Measurements from ENCODE around the gene HEMGN. TPM values are rescaled to one million over a fixed set of nuclear protein-coding genes. Genes with fewer than 3 reads are reported as not detected.

The HEMGN gene
- total RNA-seq, 3 donors from 2014 or later (not counting 1 experiment from before 2014, with no cell fraction given) = 0.47 to 0.75 (median 0.75) TPM

GRCh38 chr9:97944612-97945011, 6.6 kb upstream of the HEMGN start:
- DNase-seq (no peak), ATAC-seq (no peak)
- H3K27ac Mint-ChIP-seq = no peak overlapping the region
- intact Hi-C loops (cut with micrococcal nuclease) = no loop called here
- no peaks in the 10 kb centered on the region for H3K36me3 Mint-ChIP-seq
- H3K4me3 Mint-ChIP-seq = no peak overlapping the region
- TF ChIP-seq, protein P1, sequence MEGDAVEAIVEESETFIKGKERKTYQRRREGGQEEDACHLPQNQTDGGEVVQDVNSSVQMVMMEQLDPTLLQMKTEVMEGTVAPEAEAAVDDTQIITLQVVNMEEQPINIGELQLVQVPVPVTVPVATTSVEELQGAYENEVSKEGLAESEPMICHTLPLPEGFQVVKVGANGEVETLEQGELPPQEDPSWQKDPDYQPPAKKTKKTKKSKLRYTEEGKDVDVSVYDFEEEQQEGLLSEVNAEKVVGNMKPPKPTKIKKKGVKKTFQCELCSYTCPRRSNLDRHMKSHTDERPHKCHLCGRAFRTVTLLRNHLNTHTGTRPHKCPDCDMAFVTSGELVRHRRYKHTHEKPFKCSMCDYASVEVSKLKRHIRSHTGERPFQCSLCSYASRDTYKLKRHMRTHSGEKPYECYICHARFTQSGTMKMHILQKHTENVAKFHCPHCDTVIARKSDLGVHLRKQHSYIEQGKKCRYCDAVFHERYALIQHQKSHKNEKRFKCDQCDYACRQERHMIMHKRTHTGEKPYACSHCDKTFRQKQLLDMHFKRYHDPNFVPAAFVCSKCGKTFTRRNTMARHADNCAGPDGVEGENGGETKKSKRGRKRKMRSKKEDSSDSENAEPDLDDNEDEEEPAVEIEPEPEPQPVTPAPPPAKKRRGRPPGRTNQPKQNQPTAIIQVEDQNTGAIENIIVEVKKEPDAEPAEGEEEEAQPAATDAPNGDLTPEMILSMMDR (IDR thresholded peaks at IDR 0.05) = no peak
- H3K36me3 ChIP-seq (ENCODE audit: control insufficient read depth, insufficient read depth, low read length) = no peaks in the 10 kb centered on the region
- no peaks in the 10 kb centered on the region for H3K4me1 ChIP-seq (ENCODE audit: control insufficient read depth, insufficient read depth, low read length)
- 100% methylated on average over 1 of the region's 3 CpGs for WGBS (ENCODE audit: insufficient coverage)
- H3K4me3 ChIP-seq (ENCODE audit: low read length) = no peak overlapping the region
- H3K27ac ChIP-seq (ENCODE audit: low read length) = no peak overlapping the region
- no peaks in the 10 kb centered on the region for H3K4me1 Mint-ChIP-seq
- peaks cover 8 to 10% of the 10 kb centered on the region in 2 donors for H3K27me3 Mint-ChIP-seq (ENCODE audit: low read depth in 2 of 2)
- H3K9me3 Mint-ChIP-seq = no peaks in the 10 kb centered on the region
- no peaks in the 10 kb centered on the region for H3K9me3 ChIP-seq (ENCODE audit: control insufficient read depth, insufficient read depth, low read length)
- H3K27me3 ChIP-seq (ENCODE audit: control insufficient read depth, insufficient read depth, low read length) = no peaks in the 10 kb centered on the region

DNA sequence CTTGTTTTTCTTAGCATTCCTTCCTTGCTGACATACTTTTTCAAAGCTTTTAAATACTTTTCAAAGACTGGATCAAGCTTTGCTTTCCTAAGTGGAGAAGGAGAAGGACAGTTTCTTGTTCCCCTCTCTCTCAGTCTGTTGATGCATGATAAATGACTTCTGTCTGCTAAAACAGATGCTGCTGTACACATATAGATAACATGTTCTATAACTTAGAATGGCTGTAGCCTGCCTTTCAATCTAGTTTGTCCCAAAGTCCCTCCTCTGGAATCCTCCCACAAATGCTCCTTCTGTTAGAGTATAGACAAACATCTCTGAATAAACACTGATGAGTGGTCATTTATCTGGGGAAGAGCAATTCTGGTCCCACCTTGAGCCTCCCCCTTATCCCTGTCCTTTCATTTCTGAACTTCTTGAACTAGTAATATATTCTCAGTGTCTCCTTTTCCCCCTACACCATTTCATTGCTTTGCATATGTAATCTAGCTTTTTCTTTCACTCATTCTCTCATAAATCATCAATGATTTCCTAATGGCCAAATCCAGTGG, 5.4 kb upstream of the HEMGN start:
- ATAC-seq (no peak), DNase-seq (no peak)
- intact Hi-C loops (cut with micrococcal nuclease) = no loop called here
- Mint-ChIP-seq H3K4me1 (peaks cover 5 to 6% of the 10 kb centered on the region in 2 donors), H3K9me3 (no peaks in the 10 kb centered on the region), H3K36me3 (no peaks in the 10 kb centered on the region), H3K27ac (no peak overlapping the region), H3K27me3 (ENCODE audit: low read depth in 2 of 2) (peaks cover 6% of the 10 kb centered on the region in 2 donors), H3K4me3 (no peak overlapping the region)
- Histone ChIP-seq H3K4me3 (ENCODE audit: low read length) (no peak overlapping the region), H3K36me3 (ENCODE audit: control insufficient read depth, insufficient read depth, low read length) (no peaks in the 10 kb centered on the region), H3K4me1 (ENCODE audit: control insufficient read depth, insufficient read depth, low read length) (peaks cover 1% of the 10 kb centered on the region), H3K27me3 (ENCODE audit: control insufficient read depth, insufficient read depth, low read length) (no peaks in the 10 kb centered on the region), H3K27ac (ENCODE audit: low read length) (no peak overlapping the region), H3K9me3 (ENCODE audit: control insufficient read depth, insufficient read depth, low read length) (no peaks in the 10 kb centered on the region)
- TF ChIP-seq, protein P1 (IDR thresholded peaks at IDR 0.05) = no peak

GRCh38 chr9:97941323-97941722, 3.4 kb upstream of the HEMGN start:
- no peak overlapping the region for H3K4me3 Mint-ChIP-seq
- Histone ChIP-seq H3K4me3 (ENCODE audit: low read length) (no peak overlapping the region), H3K36me3 (ENCODE audit: control insufficient read depth, insufficient read depth, low read length) (no peaks in the 10 kb centered on the region), H3K27me3 (ENCODE audit: control insufficient read depth, insufficient read depth, low read length) (no peaks in the 10 kb centered on the region), H3K27ac (ENCODE audit: low read length) (no peak overlapping the region), H3K9me3 (ENCODE audit: control insufficient read depth, insufficient read depth, low read length) (no peaks in the 10 kb centered on the region), H3K4me1 (ENCODE audit: control insufficient read depth, insufficient read depth, low read length) (peaks cover 4% of the 10 kb centered on the region)
- no peak overlapping the region for H3K27ac Mint-ChIP-seq
- TF ChIP-seq, protein P1 (IDR thresholded peaks at IDR 0.05) = no peak
- no peaks in the 10 kb centered on the region for H3K36me3 Mint-ChIP-seq
- H3K4me1 Mint-ChIP-seq = peaks cover 14 to 15% of the 10 kb centered on the region in 2 donors
- H3K27me3 Mint-ChIP-seq (ENCODE audit: low read depth in 2 of 2) = no peaks in the 10 kb centered on the region
- no peaks in the 10 kb centered on the region for H3K9me3 Mint-ChIP-seq
- no peak for DNase-seq
- WGBS (ENCODE audit: insufficient coverage) = 93% methylated on average over 1 of the region's 1 CpG
- ATAC-seq = no peak
- intact Hi-C loops (cut with micrococcal nuclease) = no loop called here

DNA sequence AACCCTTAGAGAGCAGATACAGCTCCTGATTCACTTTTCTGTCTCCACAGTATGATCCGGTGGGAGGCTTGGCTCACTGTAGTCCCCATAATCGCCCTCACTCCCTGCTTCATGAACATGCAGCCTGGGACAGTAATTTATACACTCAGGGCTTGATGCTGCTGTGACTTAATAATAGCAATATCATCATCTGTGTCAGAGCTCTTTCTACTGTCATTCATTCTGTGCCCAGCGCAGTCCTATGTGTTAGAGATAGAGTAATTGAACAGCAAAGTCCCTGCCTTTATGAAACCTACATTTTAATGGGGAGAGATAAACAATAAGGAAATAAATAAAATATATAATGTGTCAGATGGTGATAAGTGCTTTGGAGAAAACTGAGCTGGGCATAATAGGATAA, 2.8 kb upstream of the HEMGN start:
- no peak for ATAC-seq
- no peak for DNase-seq
- Histone ChIP-seq H3K4me3 (ENCODE audit: low read length) (no peak overlapping the region), H3K27me3 (ENCODE audit: control insufficient read depth, insufficient read depth, low read length) (no peaks in the 10 kb centered on the region), H3K9me3 (ENCODE audit: control insufficient read depth, insufficient read depth, low read length) (no peaks in the 10 kb centered on the region), H3K27ac (ENCODE audit: low read length) (no peak overlapping the region), H3K4me1 (ENCODE audit: control insufficient read depth, insufficient read depth, low read length) (peaks cover 4% of the 10 kb centered on the region), H3K36me3 (ENCODE audit: control insufficient read depth, insufficient read depth, low read length) (no peaks in the 10 kb centered on the region)
- Mint-ChIP-seq H3K27ac (no peak overlapping the region), H3K4me1 (peaks cover 14 to 15% of the 10 kb centered on the region in 2 donors), H3K9me3 (no peaks in the 10 kb centered on the region), H3K36me3 (no peaks in the 10 kb centered on the region), H3K4me3 (no peak overlapping the region), H3K27me3 (ENCODE audit: low read depth in 2 of 2) (no peaks in the 10 kb centered on the region)
- intact Hi-C loops (cut with micrococcal nuclease) = no loop called here
- TF ChIP-seq, protein P1 (IDR thresholded peaks at IDR 0.05) = no peak
- 92% methylated on average over 3 of the region's 3 CpGs for WGBS (ENCODE audit: insufficient coverage)
